GM19238 (cell line): ENCODE measurements around the gene SLC9C1.

Source experiments
- DNase-seq: peaks from one replicate; pipeline ENCODE4 v3.0.0; 2011; ENCODE audit warnings: low spot score; ENCODE audit not compliant: insufficient read length

The SLC9C1 gene

DNA sequence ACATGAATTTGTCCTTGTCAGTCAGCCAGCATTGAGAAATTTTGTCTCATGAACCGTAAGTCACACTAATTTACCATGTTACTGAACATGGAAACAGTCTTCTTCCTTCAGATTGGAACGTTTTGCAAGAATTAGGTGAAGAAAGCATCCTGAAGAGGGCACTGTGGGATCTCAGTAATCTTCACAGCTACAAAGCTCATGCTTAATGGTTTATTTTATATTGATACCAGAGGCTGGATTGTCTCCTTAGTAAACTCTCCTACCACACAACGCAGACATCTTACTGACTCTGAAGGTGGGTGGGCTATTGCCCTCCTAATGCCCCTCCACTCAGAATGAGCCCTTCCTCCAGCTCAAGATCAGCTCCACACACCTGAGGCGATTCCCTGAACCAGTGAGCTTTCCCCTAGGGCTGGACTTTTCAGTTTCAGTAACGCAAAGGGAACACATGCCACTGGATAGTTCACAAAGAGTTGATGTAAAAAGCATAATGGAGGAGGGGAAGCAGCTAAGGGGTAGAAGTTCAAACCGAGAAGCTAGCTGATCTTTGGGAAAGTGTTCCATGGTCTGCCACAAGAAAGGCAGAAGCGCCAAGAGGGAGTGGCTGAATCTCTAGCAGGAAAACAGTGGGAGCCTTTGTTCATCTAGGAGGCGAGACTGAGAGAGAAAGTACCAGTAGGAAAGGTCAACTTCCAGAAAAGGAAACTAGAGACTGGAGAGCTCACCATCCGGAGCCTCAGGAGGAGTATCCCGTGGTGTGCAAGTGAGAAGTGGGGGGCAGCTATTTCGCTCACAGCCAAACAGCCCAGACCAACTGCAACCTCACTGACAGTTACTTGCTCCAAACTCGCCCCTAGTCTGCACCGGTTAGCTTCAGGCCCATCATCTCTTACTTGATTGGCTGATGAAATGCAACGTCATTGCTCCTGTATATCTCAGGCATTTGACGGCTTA, at the start of gene SLC9C1:
Gene SLC9C1, minus strand, starts transcription at position 849 of the 954 bp plus-strand sequence. CDS start 7,425 bp downstream, outside the sequence.
- DNase-seq, result no peak

DNA sequence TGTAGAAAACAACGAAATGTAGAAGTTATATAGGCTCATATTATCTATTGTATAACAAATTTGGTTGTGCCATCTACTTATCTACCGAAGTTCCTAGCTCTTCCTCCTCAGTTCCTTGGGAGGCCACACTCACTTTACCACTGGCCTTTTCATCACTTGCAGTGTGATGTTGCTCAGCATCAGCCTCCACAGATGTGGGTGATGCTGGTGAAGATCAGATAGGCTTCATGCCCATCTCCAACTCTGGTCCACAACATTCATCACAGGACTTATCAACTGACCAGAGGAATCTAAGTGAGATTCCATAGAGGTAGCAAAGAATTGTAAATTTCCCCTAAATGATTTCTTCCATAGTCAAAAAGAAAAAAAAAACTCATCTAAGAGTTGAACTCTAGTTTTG, 47.4 kb upstream of the SLC9C1 start:
- no peak for DNase-seq

DNA sequence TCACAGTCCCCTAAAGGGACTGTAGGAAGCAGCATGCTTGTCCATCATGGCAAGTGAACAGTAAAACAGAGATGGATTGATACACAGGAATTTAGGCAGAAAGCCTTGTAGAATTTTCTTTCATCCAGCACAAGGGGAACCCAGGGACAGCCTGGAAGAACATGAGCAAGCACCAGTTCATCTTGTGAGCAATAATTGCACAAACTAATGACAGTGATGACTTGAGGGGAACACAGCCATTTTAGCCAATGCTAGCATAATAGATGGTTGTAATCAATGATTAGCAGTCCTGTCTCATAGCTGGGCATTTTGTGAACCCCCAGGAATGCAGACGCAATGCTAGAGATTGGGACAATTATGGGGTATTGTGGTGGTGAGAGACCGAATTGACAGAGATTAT, 45.6 kb upstream of the SLC9C1 start:
- no peak for DNase-seq

DNA sequence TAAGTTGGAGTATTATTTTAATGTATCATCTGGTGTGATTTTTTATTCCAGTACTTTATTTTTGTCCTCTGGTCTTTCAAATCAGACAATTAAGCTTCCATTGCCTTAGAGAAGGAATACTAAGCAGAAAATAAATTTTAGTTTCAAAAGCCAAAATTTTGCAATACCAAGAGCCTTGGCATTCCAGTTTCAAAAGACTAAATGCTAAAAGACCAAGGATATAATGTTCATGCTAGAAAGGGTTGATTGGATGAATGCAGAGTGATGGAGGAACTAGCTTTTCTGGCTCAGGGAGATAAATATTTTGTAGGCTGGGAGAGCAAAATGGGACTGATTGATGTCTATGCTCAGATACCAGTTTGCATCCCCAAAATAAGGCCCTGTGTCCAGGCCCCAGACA, 45.1 kb upstream of the SLC9C1 start:
- DNase-seq, result no peak

DNA sequence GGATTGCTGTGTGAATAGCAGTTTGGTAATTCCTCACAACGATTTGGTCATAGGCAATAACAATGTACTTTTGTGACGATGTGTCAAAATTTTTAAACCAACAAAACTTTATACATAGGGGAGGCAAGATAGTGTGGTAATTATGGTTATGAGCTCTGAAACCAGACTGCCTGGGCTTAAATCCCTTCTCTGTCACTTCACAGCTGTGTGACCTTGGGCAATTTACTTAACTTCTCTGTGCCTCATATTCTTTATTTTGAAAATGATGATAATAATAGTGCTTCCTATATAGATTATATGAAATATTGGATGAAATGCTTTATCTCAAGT, 44.7 kb upstream of the SLC9C1 start:
- DNase-seq, result no peak

DNA sequence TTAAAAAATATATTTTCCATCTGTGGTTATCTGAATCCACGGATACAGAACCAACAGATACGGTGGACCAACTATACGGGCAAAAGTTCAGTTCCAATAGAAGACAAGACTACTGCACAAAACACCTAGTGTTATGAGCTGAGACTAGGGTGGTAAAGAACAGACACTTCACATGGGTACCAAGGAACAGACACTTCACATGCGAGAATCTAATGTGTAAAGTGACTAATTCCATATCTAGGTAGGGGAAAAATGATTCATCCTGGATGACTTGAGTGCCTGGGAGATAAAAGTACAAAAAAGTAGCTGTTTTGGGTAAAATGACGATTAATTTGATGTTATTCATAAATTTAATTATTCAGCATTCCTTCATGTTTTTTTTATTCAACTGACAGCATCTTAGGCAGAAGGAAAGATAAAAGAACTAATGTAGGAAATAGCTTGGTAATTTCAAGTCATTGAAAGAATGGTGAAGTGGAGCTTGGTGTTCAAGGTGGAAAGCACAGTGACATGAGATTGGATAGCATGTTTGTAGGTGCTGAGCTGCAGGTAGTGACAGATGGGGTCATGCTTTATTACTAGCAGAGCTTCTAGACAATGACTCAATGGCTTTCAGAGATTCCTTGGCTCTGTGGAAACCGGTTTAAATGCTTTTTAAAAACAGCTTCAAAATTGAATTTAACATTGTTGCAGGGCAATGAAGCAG, 44.2 kb upstream of the SLC9C1 start:
- DNase-seq, result no peak

DNA sequence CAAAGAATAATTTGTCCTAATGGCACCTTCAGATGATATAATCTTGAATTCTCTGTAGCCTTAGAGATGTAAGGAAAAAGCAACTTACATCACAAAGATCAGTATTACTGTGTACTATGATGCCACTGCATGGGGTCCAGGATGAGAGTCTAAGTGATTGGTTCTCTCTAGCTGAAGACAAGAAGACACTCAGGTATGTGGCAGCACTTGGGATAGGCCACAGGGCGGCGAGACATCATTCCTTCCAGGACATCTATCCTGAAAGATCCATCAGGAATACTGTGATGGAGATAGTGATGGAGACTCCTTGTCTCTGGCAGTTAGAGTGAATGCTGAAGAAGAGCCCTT, 41.4 kb upstream of the SLC9C1 start:
- DNase-seq, result no peak

DNA sequence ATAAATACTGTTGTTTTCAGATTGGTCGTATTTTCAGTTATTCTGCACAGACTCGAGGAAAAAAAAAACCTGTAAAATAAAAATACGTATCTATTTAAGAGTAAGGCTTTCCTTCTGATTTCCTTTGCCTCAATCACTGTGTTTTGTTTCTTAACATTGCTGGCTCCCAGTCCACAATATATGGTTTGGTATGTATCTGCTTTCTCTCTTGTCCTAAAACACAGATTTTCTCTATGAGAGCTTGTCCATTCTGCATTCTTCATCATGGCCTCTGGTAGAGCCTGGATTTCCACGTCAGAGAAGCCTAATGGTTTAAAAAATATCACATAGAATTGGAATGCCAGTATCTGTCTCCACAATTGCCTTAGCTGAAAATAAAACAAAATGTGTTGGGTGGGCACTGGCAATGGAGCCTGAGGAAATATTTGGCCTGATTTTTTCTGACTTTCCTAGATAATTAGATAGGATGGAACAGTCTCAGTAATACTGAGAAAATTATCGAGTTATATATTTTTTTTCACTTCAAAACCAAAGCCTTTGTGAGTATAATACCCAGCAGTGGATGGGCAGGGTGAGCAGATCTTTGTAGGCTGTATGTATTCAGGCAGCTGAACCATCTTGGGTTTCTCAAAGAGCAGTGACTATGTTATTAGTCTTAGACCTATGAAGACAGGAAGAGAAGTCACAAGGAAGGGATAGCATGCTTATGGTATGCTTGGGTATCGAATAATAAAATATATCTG, 40.8 kb upstream of the SLC9C1 start:
- no peak for DNase-seq

DNA sequence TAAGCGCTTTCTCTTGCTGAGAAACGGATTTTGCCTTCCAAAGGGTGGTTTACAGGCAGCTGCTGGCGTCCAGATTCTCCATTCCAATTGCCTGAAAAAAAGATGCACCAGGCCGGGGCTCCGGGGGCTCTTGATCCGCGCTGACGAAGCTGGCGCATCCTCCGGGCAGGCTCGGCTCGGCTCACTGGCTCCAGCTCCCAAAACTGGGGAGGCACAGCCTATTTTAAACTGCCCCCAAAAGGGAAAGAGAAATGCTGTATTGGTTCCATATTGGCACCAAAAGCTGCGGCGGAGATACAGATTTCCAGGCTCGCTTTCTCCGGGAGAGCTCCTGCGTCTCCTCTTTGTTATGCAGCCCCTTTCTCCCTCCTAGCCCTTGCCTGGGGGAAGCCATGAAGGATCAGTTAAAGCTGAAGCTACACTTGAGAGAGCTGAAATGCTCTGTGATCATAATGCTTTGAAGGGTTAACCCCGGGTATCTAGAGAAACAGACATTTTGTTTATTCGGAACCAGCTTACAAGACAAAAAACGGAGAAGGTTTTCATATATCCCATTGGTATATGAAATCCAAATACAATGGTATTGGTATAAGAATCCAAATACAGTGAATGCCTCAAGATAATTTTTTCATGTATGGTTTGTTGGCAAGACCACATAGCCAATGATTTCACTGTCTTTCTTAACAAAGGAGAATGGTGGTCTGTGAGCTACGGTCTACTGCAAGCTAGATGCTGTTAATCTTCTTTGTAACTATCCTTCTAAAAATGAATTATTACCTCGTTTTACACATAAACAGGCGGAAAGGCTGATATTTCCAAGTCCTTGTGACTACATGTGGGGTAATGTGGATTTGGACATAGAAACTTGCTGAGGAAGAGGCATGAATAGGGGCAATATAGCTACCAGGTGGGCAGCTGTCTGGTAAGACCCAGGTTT, 39.6 kb upstream of the SLC9C1 start:
- no peak for DNase-seq

DNA sequence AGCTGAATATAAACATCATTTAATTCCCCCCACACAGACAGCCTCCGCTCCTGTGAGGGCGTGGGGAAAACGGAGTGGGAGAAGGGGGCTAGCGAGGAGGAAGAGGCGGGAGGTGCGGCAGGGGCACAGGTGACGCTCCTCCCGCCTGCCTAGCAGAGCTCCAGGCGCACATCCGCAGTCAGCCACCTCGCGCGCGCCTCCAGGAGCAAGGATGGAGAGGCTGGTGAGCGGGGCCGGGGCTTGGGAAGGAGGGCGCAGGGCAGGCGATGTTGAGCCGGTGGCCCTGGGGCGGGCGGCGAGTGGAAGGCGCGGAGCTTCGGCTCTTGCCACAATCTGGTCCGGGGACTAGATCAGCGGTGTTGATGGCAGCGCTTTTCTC, 39.0 kb upstream of the SLC9C1 start, which contains the start of gene CD200:
Gene CD200, plus strand, starts transcription at position 155 of the 379 bp plus-strand sequence. Its CDS starts 57 bp downstream, at position 212.
- DNase-seq, result no peak

DNA sequence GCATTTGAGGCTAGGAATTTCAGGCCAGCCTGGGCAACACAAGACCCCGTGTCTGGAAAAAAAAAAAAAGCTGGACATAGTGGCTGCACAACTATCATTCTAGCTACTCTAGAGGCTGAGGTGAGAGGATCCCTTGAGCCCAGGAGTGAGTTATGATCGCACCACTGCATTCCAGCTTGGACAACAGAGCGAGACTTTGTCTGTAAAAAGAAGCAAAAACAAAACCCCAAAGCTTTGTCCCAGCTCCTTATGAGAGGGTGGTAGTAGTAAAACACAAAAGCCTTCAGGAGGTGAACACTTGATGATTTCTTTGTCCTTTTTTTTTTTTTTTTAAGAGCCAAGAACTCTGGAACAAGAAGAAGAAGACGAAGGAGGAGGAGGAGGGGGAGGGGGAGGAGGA, 37.8 kb upstream of the SLC9C1 start:
- no peak for DNase-seq

DNA sequence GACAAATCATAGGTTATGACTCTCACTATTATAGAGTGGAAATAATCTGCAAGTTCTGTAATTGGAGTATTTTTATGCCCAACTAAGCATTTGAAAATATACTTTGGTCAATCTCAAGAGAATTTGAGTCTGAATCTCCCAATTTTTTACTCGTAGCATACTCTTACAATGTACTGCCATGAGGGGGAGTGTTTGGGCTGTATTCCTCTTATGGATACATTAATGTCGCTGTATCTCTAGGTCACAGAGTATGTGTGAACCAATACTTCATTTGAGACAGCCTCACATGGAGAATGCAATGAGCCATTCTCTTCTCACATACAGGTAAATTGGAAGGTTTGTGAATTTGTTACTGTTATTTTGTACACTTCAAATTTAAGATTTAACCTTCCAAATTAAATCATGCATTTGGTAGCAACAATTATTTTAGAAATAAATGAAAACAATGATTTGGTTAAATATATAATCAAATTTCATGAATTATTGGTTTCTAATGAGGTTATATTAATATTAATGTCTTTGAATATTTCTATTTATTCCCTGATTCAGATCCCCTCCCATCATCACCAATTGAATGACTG, 33.4 kb upstream of the SLC9C1 start:
- DNase-seq, result no peak

DNA sequence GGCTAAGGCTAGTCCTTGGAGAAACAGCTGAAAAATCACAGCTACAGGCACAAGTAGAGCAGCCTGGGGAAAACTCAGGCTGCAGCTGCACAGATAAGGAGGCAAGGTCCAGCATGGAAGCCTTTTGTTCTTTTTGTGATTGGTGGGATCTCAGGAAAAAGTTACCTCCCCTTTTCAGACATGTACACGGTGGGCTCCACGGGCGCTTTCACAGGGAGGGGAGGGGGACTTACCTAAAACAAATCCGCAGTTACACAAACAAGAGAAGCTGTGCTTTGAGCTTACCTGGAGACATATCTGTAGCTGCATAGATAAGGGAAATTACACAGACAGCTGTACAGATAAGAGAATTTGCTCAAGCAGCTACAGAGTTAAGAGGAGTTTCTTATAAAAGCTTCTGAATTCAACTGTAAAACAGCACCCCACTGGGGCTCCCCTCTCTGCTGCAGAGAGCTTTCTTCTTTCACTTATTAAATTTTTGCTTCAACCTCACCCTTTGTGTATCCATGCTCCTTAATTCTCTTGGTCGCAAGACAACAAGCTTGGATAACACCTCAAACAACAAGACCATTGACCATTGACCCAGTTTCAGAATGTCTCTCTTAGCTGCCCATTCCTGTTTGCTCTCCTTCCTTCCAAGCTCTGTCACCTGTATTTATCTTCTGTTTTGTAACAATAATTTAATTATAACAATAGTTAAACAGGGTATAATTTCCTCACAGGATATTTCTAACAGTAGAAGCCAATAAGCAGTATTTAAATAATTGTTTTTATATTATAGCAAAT, 28.0 kb upstream of the SLC9C1 start:
- DNase-seq, result no peak

DNA sequence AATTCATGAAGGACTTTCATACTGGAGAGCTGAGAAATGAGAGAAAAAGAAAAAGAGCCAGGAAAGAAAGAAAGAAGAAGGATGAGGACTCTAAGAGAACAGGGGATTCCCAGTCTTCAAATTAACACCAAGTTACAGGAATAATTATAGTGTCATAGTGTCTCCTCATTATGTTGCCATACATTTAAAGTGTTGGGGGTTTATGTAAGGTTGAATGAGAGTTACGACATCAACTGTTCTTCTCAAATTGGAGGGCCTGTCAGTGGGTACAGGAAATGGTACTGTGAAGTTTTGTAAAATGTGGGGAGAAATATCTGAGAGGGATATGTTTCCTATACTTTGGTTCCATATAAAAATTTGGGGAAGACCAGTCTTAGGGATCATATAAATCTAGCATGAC, 26.7 kb upstream of the SLC9C1 start:
- no peak for DNase-seq

DNA sequence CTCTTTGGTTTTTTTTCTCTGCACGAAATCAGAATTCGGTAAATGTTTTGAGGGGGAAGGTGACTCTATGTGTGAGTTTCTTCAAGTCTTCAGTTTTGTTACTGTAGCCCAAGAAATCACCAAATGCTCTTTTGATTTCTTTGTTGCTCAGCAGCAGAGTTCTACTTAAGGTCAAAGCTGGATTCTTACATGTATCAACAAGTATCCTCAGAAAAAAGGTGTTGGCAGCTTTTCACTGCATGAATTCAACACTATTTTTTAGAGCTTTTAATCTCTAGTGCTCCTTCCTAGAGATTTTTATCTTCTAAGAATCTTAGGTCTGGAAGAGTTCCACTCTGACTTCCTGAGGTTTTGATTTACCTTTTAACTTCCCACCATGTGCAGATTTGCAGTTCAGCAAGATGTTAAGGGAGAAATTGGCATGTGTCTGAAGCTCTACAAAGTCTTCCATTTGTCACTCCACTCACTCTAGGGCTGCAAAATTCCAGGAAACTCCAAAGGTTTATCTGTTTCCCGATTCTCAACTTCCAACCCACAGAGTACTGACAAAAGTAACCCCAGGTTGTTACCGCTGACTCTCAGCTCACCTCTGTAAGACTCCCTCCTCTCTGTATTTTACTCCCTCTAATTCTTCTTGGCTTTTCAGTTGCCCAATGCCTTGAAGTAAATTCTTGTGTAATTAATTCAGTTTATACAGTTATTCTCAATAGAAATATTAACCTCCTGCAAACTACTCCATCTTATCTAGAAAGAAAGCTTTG, 25.7 kb upstream of the SLC9C1 start:
- DNase-seq, result no peak

DNA sequence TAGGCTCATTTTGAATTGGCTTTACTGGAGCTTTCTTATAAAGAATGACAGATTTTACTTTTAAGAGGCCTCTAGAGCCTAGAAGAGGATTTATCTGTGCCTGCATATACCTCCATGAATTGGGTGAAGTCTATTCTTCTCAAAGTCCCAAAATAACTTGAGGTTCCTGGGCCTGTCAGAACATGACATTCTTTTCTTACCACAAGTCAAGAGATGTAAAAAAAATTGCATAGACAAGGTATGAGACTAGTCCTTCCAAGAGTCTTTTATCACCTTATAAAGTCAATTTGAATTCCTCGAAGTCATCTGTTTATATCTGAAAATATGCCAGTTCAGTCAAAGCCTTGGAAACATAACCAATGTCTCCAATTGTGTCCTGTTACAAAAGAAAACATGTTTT, 21.8 kb upstream of the SLC9C1 start:
- DNase-seq, result no peak

DNA sequence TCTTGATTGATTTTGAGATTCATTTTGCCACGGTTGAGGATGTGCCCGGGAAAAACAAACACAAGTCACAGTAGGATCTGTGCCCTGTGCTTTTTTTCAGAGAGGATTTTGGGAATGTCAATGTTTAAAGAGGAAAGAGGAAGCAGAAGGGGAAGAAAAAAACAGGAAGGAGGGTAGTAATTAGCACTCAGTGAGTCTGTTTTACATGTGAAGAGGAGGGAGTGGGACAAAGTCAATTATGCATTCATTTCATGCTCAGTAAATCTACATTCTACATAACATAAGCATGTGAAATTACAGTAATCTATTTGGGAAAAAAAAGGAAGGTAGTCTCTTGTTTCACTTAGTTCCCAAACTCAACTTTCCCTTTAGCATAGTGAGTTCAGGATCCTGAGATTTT, 20.6 kb upstream of the SLC9C1 start:
- DNase-seq, result no peak

DNA sequence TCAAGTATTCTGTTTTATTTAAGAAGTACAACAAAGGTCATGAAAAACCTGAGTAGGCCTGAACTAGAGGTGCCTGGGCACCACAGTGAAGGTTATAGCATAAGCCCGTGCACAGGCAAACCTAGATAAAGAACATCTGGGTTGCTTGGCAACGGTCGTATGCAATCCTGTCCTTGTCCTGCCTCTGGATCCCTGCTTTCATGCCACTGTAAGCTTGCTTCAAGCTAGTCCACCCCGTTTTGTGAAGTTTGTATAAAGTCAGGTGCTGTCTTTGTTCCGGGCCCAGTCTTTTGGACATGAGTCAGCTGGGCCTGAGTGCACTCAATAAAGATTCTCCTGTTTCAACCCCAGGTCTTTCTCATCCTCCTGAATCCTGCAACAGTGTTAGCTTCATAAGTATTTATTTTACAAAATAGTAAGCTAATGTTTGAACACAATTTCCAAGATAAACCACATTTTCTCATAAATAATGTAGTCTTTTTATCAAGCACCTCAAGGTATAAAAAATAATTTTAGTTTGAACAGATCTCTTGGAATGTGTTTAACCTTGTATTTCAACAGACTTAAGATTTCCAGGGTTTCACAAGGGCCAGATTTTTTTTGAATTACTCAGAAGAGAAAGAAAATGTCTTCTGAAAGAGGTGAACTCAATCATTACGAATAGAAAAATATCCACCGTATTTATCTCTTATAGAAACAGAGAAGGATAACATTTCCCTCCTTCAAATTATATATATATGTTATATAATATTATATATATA, 14.3 kb upstream of the SLC9C1 start:
- DNase-seq, result no peak
